DND-41 (cell line): ENCODE measurements around the gene TSPAN10.

Experiments
- CTCF ChIP-seq: IDR thresholded peaks from 2 replicates; pipeline ENCODE4 v1.5.1; 2012; ENCODE audit warnings: borderline replicate concordance, low read length, moderate library complexity, mild to moderate bottlenecking; ENCODE audit not compliant: poor library complexity, severe bottlenecking; ENCODE audit errors: extremely low read depth
- EZH2 ChIP-seq: IDR thresholded peaks from 3 replicates; pipeline ENCODE4 v1.6.1; 2012; ENCODE audit warnings: borderline replicate concordance, low read depth, mild to moderate bottlenecking, moderate library complexity, low read length, inconsistent platforms; ENCODE audit not compliant: severe bottlenecking

- TF ChIP-seq CTCF, result no peak
- no peak for TF ChIP-seq EZH2
Measured at GRCh38 chr17:81635431-81635830, 1.6 kb upstream of the TSPAN10 start.
